ENCODE data around the gene MGRN1.

The MGRN1 gene

DNA sequence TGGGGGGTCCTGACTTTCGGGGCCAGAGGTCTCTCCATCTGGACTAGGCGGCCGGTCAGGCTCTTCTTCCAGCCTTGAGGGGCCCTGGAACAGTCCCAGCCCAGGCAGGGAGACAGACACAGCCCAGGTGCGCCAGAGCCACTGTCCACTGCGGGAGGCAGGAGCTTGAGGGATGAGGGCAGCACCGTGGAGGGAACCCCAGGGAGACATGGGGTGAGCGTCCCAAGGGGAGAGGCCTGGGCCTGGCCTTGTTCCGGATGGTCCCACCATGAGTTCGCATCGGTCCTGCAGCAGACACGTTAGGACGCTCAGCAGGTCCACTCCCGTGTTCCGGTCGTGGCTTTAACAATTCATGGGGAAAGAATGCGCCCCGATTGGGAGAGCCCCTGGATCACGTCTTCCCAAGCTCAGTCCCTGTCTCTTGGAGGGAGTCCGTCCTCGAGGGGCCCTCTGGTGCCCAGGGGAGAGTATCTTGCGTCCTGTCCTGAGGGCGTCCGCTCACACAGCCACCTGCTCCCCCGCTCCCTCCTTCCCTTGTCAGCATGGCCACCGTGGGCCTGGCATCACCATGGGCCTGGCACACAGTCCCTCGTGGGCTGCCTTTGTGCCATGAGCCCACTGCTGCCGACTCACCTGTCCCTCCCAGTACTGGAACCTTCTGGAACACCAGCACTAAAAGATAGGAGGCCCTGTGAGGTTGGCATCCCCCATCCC lies 62.0 kb downstream of the MGRN1 start:
- in situ Hi-C loops (cut with HindIII; ENCODE audit: low sequenced_read_pairs) = no loop called here
- no peak for DNase-seq (ENCODE audit: low read depth, low spot score)
- no peak overlapping the region for H3K4me3 ChIP-seq (ENCODE audit: low read depth, low read length)
- TF ChIP-seq, protein P1, sequence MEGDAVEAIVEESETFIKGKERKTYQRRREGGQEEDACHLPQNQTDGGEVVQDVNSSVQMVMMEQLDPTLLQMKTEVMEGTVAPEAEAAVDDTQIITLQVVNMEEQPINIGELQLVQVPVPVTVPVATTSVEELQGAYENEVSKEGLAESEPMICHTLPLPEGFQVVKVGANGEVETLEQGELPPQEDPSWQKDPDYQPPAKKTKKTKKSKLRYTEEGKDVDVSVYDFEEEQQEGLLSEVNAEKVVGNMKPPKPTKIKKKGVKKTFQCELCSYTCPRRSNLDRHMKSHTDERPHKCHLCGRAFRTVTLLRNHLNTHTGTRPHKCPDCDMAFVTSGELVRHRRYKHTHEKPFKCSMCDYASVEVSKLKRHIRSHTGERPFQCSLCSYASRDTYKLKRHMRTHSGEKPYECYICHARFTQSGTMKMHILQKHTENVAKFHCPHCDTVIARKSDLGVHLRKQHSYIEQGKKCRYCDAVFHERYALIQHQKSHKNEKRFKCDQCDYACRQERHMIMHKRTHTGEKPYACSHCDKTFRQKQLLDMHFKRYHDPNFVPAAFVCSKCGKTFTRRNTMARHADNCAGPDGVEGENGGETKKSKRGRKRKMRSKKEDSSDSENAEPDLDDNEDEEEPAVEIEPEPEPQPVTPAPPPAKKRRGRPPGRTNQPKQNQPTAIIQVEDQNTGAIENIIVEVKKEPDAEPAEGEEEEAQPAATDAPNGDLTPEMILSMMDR (IDR thresholded peaks at IDR 0.05; ENCODE audit: low read depth, low read length) = no peak

DNA sequence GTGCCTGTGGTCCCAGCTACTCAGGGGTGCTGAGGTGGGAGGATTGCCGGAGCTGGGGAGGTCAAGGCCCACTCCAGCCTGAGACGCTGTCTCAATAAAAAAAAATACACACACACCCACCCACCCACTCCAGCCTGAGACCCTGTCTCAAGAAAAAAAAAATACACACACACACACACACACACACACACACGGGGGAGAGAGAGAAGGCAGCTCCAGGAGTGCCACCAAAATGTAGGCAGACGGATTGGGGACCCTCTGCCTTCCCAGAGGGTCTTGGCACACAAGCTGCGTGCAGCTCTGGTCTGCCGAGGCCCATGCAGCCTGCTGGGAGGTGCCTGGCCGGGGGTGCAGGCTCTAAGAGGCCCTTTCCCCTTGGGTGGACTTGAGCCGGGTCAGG lies 62.8 kb downstream of the MGRN1 start:
- in situ Hi-C loops (cut with HindIII; ENCODE audit: low sequenced_read_pairs) = no loop called here
- no peak for DNase-seq (ENCODE audit: low read depth, low spot score)
- H3K4me3 ChIP-seq (ENCODE audit: low read depth, low read length) = no peak overlapping the region
- TF ChIP-seq, protein P1 (IDR thresholded peaks at IDR 0.05; ENCODE audit: low read depth, low read length) = no peak

DNA sequence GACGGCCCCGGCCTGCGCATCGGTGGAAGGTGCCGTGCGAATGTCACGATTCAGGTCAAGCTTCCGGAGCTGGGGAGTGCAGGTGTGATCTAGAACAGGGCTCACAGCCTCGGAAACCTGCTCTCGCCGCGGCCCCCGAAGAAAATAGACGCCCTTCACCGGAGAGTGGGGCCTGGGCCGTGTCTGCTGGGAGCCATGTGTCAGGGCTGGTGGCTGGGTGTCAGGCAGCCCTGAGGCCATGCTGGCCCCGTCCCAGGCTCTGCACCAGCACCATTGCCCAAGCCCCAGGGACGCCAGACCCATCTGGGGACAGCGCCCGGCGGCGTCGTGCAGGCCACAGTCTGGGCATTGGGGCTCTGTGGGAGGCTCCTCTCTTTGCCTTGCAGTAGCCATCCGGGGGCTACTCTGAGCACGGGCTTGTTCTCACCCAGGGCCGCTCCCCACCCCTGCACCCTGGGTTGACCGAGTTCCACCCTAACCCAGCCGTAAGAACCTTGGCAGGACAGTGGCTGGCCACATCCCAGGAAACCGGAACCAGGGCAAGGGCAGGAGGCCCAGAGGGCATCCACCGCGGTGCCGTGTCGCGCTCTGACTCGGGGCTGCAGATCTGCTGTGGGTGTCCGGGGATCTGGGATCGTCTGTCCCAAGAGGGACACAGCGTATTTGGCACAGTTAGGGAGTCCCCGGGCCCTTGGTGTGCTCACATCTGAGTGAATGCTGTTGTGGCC lies 63.5 kb downstream of the MGRN1 start:
- H3K4me3 ChIP-seq (ENCODE audit: low read depth, low read length) = no peak overlapping the region
- in situ Hi-C loops (cut with HindIII; ENCODE audit: low sequenced_read_pairs) = no loop called here
- no peak for DNase-seq (ENCODE audit: low read depth, low spot score)
- TF ChIP-seq, protein P1 (IDR thresholded peaks at IDR 0.05; ENCODE audit: low read depth, low read length) = no peak

DNA sequence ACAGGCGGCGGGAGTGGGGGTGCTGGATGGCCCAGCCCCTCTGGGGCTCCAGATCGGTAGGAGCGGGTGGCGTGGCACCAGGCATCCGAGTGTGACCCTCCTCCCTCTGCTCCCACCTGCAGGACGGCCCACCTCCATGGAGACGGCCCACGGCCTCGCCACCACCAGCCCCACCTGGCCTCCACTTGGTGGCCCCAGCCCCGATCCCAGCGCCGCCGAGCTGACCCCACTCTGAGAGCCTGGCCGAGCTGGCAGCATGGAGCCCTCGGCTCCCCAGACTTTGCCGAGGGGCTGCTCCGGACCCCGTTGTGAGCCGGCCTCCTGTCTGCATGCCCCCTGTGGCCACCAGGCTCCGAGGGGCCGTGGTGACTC lies 64.0 kb downstream of the MGRN1 start:
- no peak overlapping the region for H3K4me3 ChIP-seq (ENCODE audit: low read depth, low read length)
- in situ Hi-C loops (cut with HindIII; ENCODE audit: low sequenced_read_pairs) = no loop called here
- TF ChIP-seq, protein P1 (IDR thresholded peaks at IDR 0.05; ENCODE audit: low read depth, low read length) = no peak
- no peak for DNase-seq (ENCODE audit: low read depth, low spot score)

DNA sequence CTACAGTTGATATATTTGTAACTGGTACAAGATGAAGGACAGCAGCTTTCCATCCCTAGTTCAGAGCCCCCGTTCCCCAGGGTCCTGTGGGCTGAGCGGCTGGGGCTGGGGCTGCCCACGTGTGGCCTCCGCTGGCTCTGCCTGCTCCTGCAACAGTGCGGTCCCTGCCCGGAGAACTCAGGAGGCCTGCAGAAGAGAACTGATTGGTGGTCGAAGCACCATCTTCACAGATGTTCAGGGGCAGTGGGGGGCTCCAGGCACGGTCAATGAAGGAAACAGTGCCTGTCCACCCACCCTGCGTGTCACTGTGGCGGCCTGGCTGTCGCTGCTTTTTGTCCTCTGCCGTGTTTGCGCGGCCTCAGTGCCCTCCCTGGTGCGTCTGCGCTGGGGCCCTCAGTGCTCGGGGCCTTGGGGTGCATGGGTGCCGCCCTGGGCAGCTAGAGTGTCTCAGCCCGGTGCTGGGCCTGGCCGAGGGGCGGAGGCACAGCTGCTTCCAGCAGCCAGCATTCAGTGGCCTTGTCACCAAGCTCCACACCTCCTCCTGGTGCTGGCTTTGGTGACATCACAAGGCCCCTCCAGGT lies 64.6 kb downstream of the MGRN1 start:
- in situ Hi-C loops (cut with HindIII; ENCODE audit: low sequenced_read_pairs) = no loop called here
- TF ChIP-seq, protein P1 (IDR thresholded peaks at IDR 0.05; ENCODE audit: low read depth, low read length) = no peak

DNA sequence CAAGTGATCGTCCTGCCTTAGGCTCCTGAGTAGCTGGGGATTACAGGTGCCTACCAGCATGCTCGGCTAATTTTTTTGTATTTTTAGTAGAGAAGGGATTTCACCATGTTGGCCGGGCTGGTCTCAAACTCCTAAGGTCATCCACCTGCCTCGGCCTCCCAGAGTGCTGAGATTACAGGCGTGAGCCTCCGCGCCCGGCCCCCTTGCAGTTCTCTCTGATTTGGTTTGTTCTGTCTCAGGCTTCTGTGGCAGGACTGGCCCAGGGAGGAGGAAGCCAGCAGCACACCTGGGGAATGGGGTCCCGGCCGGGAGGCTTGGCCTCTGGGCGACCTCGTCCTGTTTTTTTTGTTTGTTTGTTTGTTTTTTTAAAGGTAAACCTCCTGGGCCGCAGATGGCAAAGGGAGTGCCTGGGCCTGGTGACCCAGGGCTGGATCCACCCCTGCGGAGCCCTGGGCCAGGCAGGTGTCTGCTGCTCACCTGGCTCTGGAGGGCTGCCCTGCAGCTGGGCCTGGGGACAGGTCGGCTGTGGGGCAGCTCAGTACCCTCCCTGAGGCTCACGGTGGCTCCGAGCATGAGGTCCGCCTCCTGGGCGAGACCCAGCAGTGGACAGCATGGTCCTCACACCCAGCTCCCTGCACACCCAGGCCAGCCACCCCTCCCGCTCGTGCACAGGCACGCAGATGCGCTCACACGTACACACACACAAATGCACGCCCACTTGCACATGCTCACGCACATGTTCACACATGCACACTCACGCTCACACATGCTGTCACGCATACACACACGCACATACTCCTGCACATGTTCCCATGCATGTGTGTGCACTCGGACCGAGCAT lies 65.5 kb downstream of the MGRN1 start:
- TF ChIP-seq, protein P1 (IDR thresholded peaks at IDR 0.05; ENCODE audit: low read depth, low read length) = no peak
- no peak overlapping the region for H3K4me3 ChIP-seq (ENCODE audit: low read depth, low read length)
- no peak for DNase-seq (ENCODE audit: low read depth, low spot score)
- in situ Hi-C loops (cut with HindIII; ENCODE audit: low sequenced_read_pairs) = no loop called here

More for the DNA sequence above, 64.6 kb downstream of the MGRN1 start:
- no peak for DNase-seq (ENCODE audit: low read depth, low spot score)
- no peak overlapping the region for H3K4me3 ChIP-seq (ENCODE audit: low read depth, low read length)

All from astrocyte of the spinal cord (primary cell).